ENCODE measurements around the gene AFP.

DNA sequence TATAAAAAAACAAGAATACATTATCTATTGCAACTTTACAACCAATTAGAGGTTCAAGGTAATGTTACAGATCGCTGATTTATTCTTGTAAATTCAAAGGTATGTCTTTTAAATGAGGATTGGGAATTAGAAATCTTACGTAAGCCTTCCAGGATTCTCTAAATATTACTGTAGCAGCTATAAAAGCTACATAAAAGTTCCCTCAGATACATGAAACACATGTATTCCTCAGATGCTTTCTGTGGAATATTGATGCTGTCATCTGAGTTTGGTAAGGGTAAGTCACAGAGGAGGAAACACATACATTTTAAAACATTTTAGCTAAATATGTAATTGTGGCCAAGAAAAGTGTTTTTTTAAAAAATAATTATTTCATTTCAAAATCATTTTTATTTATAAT lies 3.4 kb downstream of the AFP start:
- TF ChIP-seq HMG20A (CRISPR knock-in tag; conservative IDR thresholded peaks at IDR 0.05) (no peak), TCF3 (CRISPR knock-in tag; IDR thresholded peaks at IDR 0.05) (no peak), ZFP1 (CRISPR knock-in tag; IDR thresholded peaks at IDR 0.05) (no peak), ZNF140 (CRISPR knock-in tag; IDR thresholded peaks at IDR 0.05) (no peak), POLR2A (conservative IDR thresholded peaks at IDR 0.05) (no peak), ZC3H4 (CRISPR knock-in tag; IDR thresholded peaks at IDR 0.05; ENCODE audit: borderline replicate concordance) (no peak), HNRNPH1 (optimal IDR thresholded peaks at IDR 0.05; ENCODE audit: low read depth, low read length) (no peak), RBBP5 (IDR thresholded peaks at IDR 0.05; ENCODE audit: borderline replicate concordance, insufficient read depth, low read length, poor library complexity, severe bottlenecking) (no peak), ZBED1 (IDR thresholded peaks at IDR 0.05) (no peak), CHD2 (IDR thresholded peaks at IDR 0.05; ENCODE audit: low read depth, low read length) (no peak), U2AF1 (optimal IDR thresholded peaks at IDR 0.05; ENCODE audit: low read depth, low read length) (no peak)
- TF ChIP-seq, protein P1, sequence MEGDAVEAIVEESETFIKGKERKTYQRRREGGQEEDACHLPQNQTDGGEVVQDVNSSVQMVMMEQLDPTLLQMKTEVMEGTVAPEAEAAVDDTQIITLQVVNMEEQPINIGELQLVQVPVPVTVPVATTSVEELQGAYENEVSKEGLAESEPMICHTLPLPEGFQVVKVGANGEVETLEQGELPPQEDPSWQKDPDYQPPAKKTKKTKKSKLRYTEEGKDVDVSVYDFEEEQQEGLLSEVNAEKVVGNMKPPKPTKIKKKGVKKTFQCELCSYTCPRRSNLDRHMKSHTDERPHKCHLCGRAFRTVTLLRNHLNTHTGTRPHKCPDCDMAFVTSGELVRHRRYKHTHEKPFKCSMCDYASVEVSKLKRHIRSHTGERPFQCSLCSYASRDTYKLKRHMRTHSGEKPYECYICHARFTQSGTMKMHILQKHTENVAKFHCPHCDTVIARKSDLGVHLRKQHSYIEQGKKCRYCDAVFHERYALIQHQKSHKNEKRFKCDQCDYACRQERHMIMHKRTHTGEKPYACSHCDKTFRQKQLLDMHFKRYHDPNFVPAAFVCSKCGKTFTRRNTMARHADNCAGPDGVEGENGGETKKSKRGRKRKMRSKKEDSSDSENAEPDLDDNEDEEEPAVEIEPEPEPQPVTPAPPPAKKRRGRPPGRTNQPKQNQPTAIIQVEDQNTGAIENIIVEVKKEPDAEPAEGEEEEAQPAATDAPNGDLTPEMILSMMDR (IDR thresholded peaks at IDR 0.05 in 2 of 3, conservative IDR thresholded peaks at IDR 0.05 in 1 of 3; ENCODE audit: insufficient read depth in 2 of 3, low read depth in 1 of 3, low read length in 3 of 3): no peak
- TF ChIP-seq, protein P2, sequence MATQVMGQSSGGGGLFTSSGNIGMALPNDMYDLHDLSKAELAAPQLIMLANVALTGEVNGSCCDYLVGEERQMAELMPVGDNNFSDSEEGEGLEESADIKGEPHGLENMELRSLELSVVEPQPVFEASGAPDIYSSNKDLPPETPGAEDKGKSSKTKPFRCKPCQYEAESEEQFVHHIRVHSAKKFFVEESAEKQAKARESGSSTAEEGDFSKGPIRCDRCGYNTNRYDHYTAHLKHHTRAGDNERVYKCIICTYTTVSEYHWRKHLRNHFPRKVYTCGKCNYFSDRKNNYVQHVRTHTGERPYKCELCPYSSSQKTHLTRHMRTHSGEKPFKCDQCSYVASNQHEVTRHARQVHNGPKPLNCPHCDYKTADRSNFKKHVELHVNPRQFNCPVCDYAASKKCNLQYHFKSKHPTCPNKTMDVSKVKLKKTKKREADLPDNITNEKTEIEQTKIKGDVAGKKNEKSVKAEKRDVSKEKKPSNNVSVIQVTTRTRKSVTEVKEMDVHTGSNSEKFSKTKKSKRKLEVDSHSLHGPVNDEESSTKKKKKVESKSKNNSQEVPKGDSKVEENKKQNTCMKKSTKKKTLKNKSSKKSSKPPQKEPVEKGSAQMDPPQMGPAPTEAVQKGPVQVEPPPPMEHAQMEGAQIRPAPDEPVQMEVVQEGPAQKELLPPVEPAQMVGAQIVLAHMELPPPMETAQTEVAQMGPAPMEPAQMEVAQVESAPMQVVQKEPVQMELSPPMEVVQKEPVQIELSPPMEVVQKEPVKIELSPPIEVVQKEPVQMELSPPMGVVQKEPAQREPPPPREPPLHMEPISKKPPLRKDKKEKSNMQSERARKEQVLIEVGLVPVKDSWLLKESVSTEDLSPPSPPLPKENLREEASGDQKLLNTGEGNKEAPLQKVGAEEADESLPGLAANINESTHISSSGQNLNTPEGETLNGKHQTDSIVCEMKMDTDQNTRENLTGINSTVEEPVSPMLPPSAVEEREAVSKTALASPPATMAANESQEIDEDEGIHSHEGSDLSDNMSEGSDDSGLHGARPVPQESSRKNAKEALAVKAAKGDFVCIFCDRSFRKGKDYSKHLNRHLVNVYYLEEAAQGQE (IDR thresholded peaks at IDR 0.05; ENCODE audit: borderline replicate concordance): no peak
- TF ChIP-seq, protein P2 (CRISPR knock-in tag; IDR thresholded peaks at IDR 0.05; ENCODE audit: low read depth): no peak
- TF ChIP-seq, protein P3, sequence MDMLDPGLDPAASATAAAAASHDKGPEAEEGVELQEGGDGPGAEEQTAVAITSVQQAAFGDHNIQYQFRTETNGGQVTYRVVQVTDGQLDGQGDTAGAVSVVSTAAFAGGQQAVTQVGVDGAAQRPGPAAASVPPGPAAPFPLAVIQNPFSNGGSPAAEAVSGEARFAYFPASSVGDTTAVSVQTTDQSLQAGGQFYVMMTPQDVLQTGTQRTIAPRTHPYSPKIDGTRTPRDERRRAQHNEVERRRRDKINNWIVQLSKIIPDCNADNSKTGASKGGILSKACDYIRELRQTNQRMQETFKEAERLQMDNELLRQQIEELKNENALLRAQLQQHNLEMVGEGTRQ (CRISPR knock-in tag; IDR thresholded peaks at IDR 0.05): no peak
